H1 (cell line): ENCODE results near the gene CELF4. TPM values are rescaled to one million over a fixed set of nuclear protein-coding genes. Genes with fewer than 3 reads are reported as not detected.

ENCODE experiments used
- CTCF ChIA-PET: fragments of 300-600 bp; sonication (Branson Sonifier 250); formaldehyde crosslinking; loops from one replicate; lab custom pipeline; 2021; ENCODE audit not compliant: partially characterized antibody; lab: Charles Lee
- POLR2A ChIA-PET: fragments of 300-600 bp; sonication (Branson Sonifier 250); formaldehyde crosslinking; loops from one replicate; lab custom pipeline; 2021; ENCODE audit warnings: inconsistent platforms; ENCODE audit not compliant: partially characterized antibody; lab: Charles Lee
- DNase-seq, 2 experiments: peaks; one replicate each; pipeline versions ENCODE4 v3.0.0 to v3.0.0-alpha.2; 2010 to 2022; ENCODE audit warnings: low spot score in 2 of 2, low read depth in 1 of 2, mixed read lengths in 1 of 2
- FAIRE-seq: peaks from 2 replicates; lab custom pipeline; 2011; peaks lifted over from hg19 to GRCh38; lab: Jason Lieb, UNC
- H2AFZ ChIP-seq: 2 replicates; pipeline ENCODE4 v1.8.1; 2012; ENCODE audit warnings: low read length, inconsistent platforms
- H2AK5ac ChIP-seq: 2 replicates; pipeline ENCODE4 v1.6.1; 2013; ENCODE audit warnings: low read depth, low read length
- H2BK120ac ChIP-seq: replicated peaks from 2 replicates; pipeline ENCODE3; 2013; ENCODE audit warnings: low read depth, low read length, inconsistent platforms
- H2BK12ac ChIP-seq: 2 replicates; pipeline ENCODE4 v1.6.1; 2013; ENCODE audit warnings: low read depth, low read length
- H2BK15ac ChIP-seq: 2 replicates; pipeline ENCODE4 v1.6.1; 2013; ENCODE audit warnings: low read length
- H2BK20ac ChIP-seq: 2 replicates; pipeline ENCODE4 v1.6.1; 2013; ENCODE audit warnings: low read length
- H2BK5ac ChIP-seq: 2 replicates; pipeline ENCODE4 v1.6.1; 2013; ENCODE audit warnings: low read depth, low read length
- H3K14ac ChIP-seq: 2 replicates; pipeline ENCODE4 v1.6.1; 2013; ENCODE audit warnings: inconsistent platforms; ENCODE audit not compliant: insufficient read length
- H3K18ac ChIP-seq: 2 replicates; pipeline ENCODE4 v1.6.1; 2013; ENCODE audit warnings: low read length; ENCODE audit errors: extremely low read depth
- H3K23ac ChIP-seq: 2 replicates; pipeline ENCODE4 v1.6.1; 2013; ENCODE audit warnings: inconsistent platforms; ENCODE audit not compliant: insufficient read length
- H3K23me2 ChIP-seq: 2 replicates; pipeline ENCODE4 v1.6.1; 2013; ENCODE audit warnings: low read depth, low read length
- H3K27ac ChIP-seq: 2 replicates; pipeline ENCODE4 v1.6.1; 2011; ENCODE audit warnings: low read depth, low read length, inconsistent platforms
- H3K27me3 ChIP-seq, 4 experiments: replicated peaks in 1 of 4; 1 replicate in 1 of 4; 2 replicates in 3 of 4; pipeline versions ENCODE4 v1.6.1 to v1.8.1; 2011 to 2013; ENCODE audit warnings: low read length in 3 of 4, mild to moderate bottlenecking in 3 of 4, inconsistent platforms in 2 of 4, mixed read lengths in 2 of 4, moderate library complexity in 1 of 4; ENCODE audit not compliant: control insufficient read depth in 3 of 4, insufficient read depth in 3 of 4; ENCODE audit errors: extremely low read depth in 1 of 4
- H3K36me3 ChIP-seq, 4 experiments: 2 replicates each; pipeline versions ENCODE4 v1.6.1 to v1.8.1; 2011 to 2013; ENCODE audit warnings: mild to moderate bottlenecking in 4 of 4, low read length in 3 of 4, moderate library complexity in 2 of 4, control low read depth in 1 of 4, inconsistent platforms in 1 of 4; ENCODE audit not compliant: insufficient read depth in 4 of 4, control insufficient read depth in 2 of 4
- H3K4ac ChIP-seq: replicated peaks from 2 replicates; pipeline ENCODE3; 2013; ENCODE audit warnings: low read length, low read depth, mixed read lengths, inconsistent platforms; ENCODE audit not compliant: insufficient read length
- H3K4me1 ChIP-seq, 4 experiments: replicated peaks in 1 of 4; 1 replicate in 1 of 4; 2 replicates in 3 of 4; pipeline versions ENCODE4 v1.6.1 to v1.8.1; 2011 to 2013; ENCODE audit warnings: low read length in 3 of 4, inconsistent platforms in 2 of 4, mixed read lengths in 1 of 4; ENCODE audit not compliant: insufficient read depth in 4 of 4, control insufficient read depth in 3 of 4
- H3K4me2 ChIP-seq, 2 experiments: 2 replicates each; pipeline versions ENCODE4 v1.6.1 to v1.8.1; 2011 to 2013; ENCODE audit warnings: low read depth in 2 of 2, low read length in 2 of 2, control low read depth in 1 of 2, inconsistent platforms in 1 of 2, mild to moderate bottlenecking in 1 of 2; ENCODE audit not compliant: insufficient read depth in 1 of 2
- H3K4me3 ChIP-seq, 4 experiments: fragments of 200-600, 300-600 bp in 1 of 4; sonication (generic), shearing (Covaris generic), sonication (Bioruptor Twin) in 1 of 4; 2 replicates each; pipeline versions ENCODE4 v1.5.1 to v1.8.1; 2011 to 2016; ENCODE audit warnings: low read length in 4 of 4, low read depth in 3 of 4, control low read depth in 2 of 4, inconsistent platforms in 2 of 4, mild to moderate bottlenecking in 2 of 4, mixed read lengths in 1 of 4, moderate library complexity in 1 of 4; ENCODE audit not compliant: insufficient read depth in 2 of 4; ENCODE audit errors: extremely low read depth in 1 of 4
- H3K56ac ChIP-seq: replicated peaks from 2 replicates; pipeline ENCODE3; 2013; ENCODE audit warnings: low read depth, mild to moderate bottlenecking, mixed read lengths, low read length, inconsistent platforms; ENCODE audit not compliant: insufficient read length
- H3K79me1 ChIP-seq: 2 replicates; pipeline ENCODE4 v1.6.1; 2013; ENCODE audit warnings: low read depth, low read length, control low read depth
- H3K79me2 ChIP-seq, 2 experiments: 2 replicates each; pipeline versions ENCODE4 v1.6.1 to v1.8.1; 2012 to 2013; ENCODE audit warnings: low read length in 2 of 2, mild to moderate bottlenecking in 2 of 2, inconsistent platforms in 1 of 2; ENCODE audit not compliant: insufficient read depth in 2 of 2, control insufficient read depth in 1 of 2
- H3K9ac ChIP-seq, 4 experiments: replicated peaks in 1 of 4; 1 replicate in 1 of 4; 2 replicates in 3 of 4; pipeline versions ENCODE4 v1.6.1 to v1.8.1; 2011 to 2013; ENCODE audit warnings: low read depth in 3 of 4, low read length in 3 of 4, control low read depth in 2 of 4, mild to moderate bottlenecking in 2 of 4, moderate library complexity in 2 of 4, inconsistent platforms in 1 of 4; ENCODE audit errors: extremely low read depth in 1 of 4
- H3K9me3 ChIP-seq, 2 experiments: 2 replicates each; pipeline versions ENCODE4 v1.6.1 to v1.8.1; 2012 to 2013; ENCODE audit warnings: mild to moderate bottlenecking in 2 of 2, moderate library complexity in 2 of 2, control low read depth in 1 of 2, inconsistent platforms in 1 of 2, low read depth in 1 of 2, low read length in 1 of 2, mixed read lengths in 1 of 2; ENCODE audit not compliant: insufficient read depth in 2 of 2
- H4K20me1 ChIP-seq, 2 experiments: replicated peaks in 1 of 2; 2 replicates each; pipeline versions ENCODE3 to v1.8.1; 2011 to 2013; ENCODE audit warnings: inconsistent platforms in 2 of 2, low read length in 2 of 2, mild to moderate bottlenecking in 1 of 2; ENCODE audit not compliant: insufficient read depth in 2 of 2, control insufficient read depth in 1 of 2
- H4K5ac ChIP-seq: 2 replicates; pipeline ENCODE4 v1.6.1; 2013; ENCODE audit warnings: low read length, low read depth, mixed read lengths, inconsistent platforms; ENCODE audit not compliant: insufficient read length
- H4K8ac ChIP-seq: 2 replicates; pipeline ENCODE4 v1.8.0; 2013; ENCODE audit warnings: mild to moderate bottlenecking, moderate library complexity, low read length, inconsistent platforms; ENCODE audit not compliant: insufficient read depth; ENCODE audit errors: extremely low read depth
- H4K91ac ChIP-seq: replicated peaks from 2 replicates; pipeline ENCODE3; 2013; ENCODE audit warnings: low read length, mixed read lengths, inconsistent platforms; ENCODE audit not compliant: insufficient read length
- ATF2 ChIP-seq: IDR thresholded peaks from 2 replicates; pipeline ENCODE4 v1.6.1; 2012; ENCODE audit warnings: low read length, inconsistent platforms
- FOSL1 ChIP-seq: IDR thresholded peaks from 2 replicates; pipeline ENCODE4 v1.6.1; 2011; ENCODE audit warnings: mild to moderate bottlenecking, low read depth, low read length, moderate library complexity; ENCODE audit not compliant: insufficient read depth
- KDM4A ChIP-seq: IDR thresholded peaks from one replicate; pipeline ENCODE4 v1.7.1; 2012; ENCODE audit warnings: low read depth, mild to moderate bottlenecking, moderate library complexity, low read length, inconsistent platforms; ENCODE audit not compliant: severe bottlenecking
- POLR2A ChIP-seq, 2 experiments: IDR thresholded peaks; 1 replicate in 1 of 2; 2 replicates in 1 of 2; pipeline ENCODE4 v1.6.1; 2011; ENCODE audit warnings: low read depth in 2 of 2, low read length in 2 of 2, mild to moderate bottlenecking in 2 of 2; ENCODE audit errors: control extremely low read depth in 1 of 2
- SIRT6 ChIP-seq: IDR thresholded peaks from one replicate; pipeline ENCODE4 v1.7.1; 2012; ENCODE audit warnings: low read length, inconsistent platforms
- WGBS, 2 experiments: shearing (Covaris generic) in 1 of 2; methylation state at CpG; one replicate each; pipeline versions ENCODE4 v1.1.6 to v1.1.7; 2013 to 2015; ENCODE audit warnings: low lambda C conversion rate in 2 of 2, mixed read lengths in 2 of 2, inconsistent platforms in 1 of 2, low coverage in 1 of 2, missing lambda C conversion rate in 1 of 2; ENCODE audit not compliant: insufficient replicate concordance in 2 of 2, insufficient coverage in 1 of 2, insufficient read length in 1 of 2; ENCODE audit errors: extremely low coverage in 1 of 2, missing lambda C conversion rate in 1 of 2; 5-methylcytosine and 5-hydroxymethylcytosine counted together
- polyA plus RNA-seq, 7 experiments: library from polyadenylated mRNA; depleted of rRNA in 3 of 7; stranded (reverse) in 5 of 7; unstranded in 2 of 7; fragments of >200 nt in 5 of 7; fragments of 200-250 nt in 2 of 7; gene quantifications; 1 replicate in 5 of 7; 2 replicates in 1 of 7; 4 replicates in 1 of 7; pipeline versions ENCODE4 v1.2.1 to v1.2.3, GENCODE V29; 2011 to 2013; ENCODE audit warnings: missing spikeins in 2 of 7, mixed read lengths in 2 of 7
- total RNA-seq: library from RNA; stranded (reverse); fragmentation: NEBNext Ultra II Directional; extraction: Animal tissue kit (Norgen Biotek cat#: 25700); gene quantifications from 2 replicates; pipeline ENCODE4 v1.2.1, GENCODE V29; 2021
- TF ChIP-seq, protein P1 (sequence below), 3 experiments: IDR thresholded peaks; 1 replicate in 2 of 3; 2 replicates in 1 of 3; pipeline versions ENCODE4 v1.5.1 to v1.6.1; 2011; ENCODE audit warnings: low read length in 3 of 3, mild to moderate bottlenecking in 3 of 3, inconsistent platforms in 2 of 3, low read depth in 1 of 3, moderate library complexity in 1 of 3; ENCODE audit not compliant: insufficient read depth in 1 of 3; ENCODE audit errors: control extremely low read depth in 1 of 3

The CELF4 gene
- total and polyA plus RNA-seq, 2 of the 8 experiments (the other 6 are each of a cell fraction or from before 2014, with no cell fraction given) = 1.6 to 3.4 TPM

GRCh38 chr18:37551249-37551648 lies 14.3 kb downstream of the CELF4 start:
- Histone ChIP-seq H3K14ac (no peak overlapping the region), H3K4me1 (peaks cover 5 to 13% (median 7%) of the 10 kb centered on the region in 4 experiments; a peak in 6 of 7 replicates), H3K4ac (no peak overlapping the region), H2AK5ac (no peak overlapping the region), H2BK20ac (no peak overlapping the region), H2BK120ac (no peak overlapping the region), H4K91ac (no peak overlapping the region), H3K36me3 (no peaks in the 10 kb centered on the region), H3K9me3 (no peaks in the 10 kb centered on the region), H3K23me2 (peaks cover 5% of the 10 kb centered on the region; the same call in 1 of the 2 replicates), H3K23ac (no peak overlapping the region), H4K8ac (no peak overlapping the region), H3K4me3 (no peak overlapping the region), H4K5ac (no peak overlapping the region), H2BK5ac (no peak overlapping the region), H3K27me3 (peaks cover 0 to 15% (median 9%) of the 10 kb centered on the region in 4 experiments; a peak in 6 of 7 replicates), H4K20me1 (peaks cover 0 to 5% of the 10 kb centered on the region in 2 experiments), H3K79me1 (no peaks in the 10 kb centered on the region), H3K18ac (no peak overlapping the region), H2BK12ac (peak overlapping the region; percentile 50; the same call in 1 of the 2 replicates), H3K9ac (no peak overlapping the region), H3K56ac (no peak overlapping the region), H2BK15ac (no peak overlapping the region), H3K79me2 (no peaks in the 10 kb centered on the region), H3K27ac (no peak overlapping the region), H2AFZ (no peak overlapping the region), H3K4me2 (no peak overlapping the region)
- ChIA-PET CTCF (interaction anchor here (0.7 to 1.9 kb wide), 4 partner anchors 12 to 105 kb away, joined by 3 to 4 read pairs (median 4); no protein-coding TSS in a partner anchor), POLR2A (interaction anchor here (1.0 kb wide), 1 partner anchor 12 kb away, joined by 3 read pairs; no protein-coding TSS in a partner anchor)
- DNase-seq (no peak), FAIRE-seq (no peak)
- 93% methylated on average over 3 of the region's 3 CpGs; no CpG with 5 or more reads in 1 of the 2 experiments for WGBS, 2 experiments
- no peak for TF ChIP-seq FOSL1
- no peak for TF ChIP-seq KDM4A
- TF ChIP-seq, protein P1, sequence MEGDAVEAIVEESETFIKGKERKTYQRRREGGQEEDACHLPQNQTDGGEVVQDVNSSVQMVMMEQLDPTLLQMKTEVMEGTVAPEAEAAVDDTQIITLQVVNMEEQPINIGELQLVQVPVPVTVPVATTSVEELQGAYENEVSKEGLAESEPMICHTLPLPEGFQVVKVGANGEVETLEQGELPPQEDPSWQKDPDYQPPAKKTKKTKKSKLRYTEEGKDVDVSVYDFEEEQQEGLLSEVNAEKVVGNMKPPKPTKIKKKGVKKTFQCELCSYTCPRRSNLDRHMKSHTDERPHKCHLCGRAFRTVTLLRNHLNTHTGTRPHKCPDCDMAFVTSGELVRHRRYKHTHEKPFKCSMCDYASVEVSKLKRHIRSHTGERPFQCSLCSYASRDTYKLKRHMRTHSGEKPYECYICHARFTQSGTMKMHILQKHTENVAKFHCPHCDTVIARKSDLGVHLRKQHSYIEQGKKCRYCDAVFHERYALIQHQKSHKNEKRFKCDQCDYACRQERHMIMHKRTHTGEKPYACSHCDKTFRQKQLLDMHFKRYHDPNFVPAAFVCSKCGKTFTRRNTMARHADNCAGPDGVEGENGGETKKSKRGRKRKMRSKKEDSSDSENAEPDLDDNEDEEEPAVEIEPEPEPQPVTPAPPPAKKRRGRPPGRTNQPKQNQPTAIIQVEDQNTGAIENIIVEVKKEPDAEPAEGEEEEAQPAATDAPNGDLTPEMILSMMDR (IDR thresholded peaks at IDR 0.05; ENCODE audit: control extremely low read depth in 1 of 3, insufficient read depth in 1 of 3, low read depth in 1 of 3, low read length in 3 of 3) = no peak
- TF ChIP-seq ATF2 = no peak
- TF ChIP-seq POLR2A (IDR thresholded peaks at IDR 0.05; ENCODE audit: control extremely low read depth in 1 of 2, low read depth in 2 of 2, low read length in 2 of 2) = no peak
- no peak for TF ChIP-seq SIRT6
